HTR-8/SVneo (cell line): ENCODE measurements around the gene FGF22.

ENCODE experiments used
- DNase-seq: peaks from one replicate; pipeline ENCODE4 v3.0.0; 2011; ENCODE audit warnings: low spot score, mixed read lengths; ENCODE audit not compliant: insufficient read length
- FAIRE-seq: peaks from 2 replicates; lab custom pipeline; 2011; peaks lifted over from hg19 to GRCh38; lab: Jason Lieb, UNC

The FGF22 gene

GRCh38 chr19:674282-675151 is 34.8 kb downstream of the FGF22 start:
- FAIRE-seq (no peak), DNase-seq (no peak)

- FAIRE-seq (no peak), DNase-seq (no peak)
Observed at GRCh38 chr19:676007-676338, 36.3 kb downstream of the FGF22 start.

GRCh38 chr19:676339-677105 is 36.8 kb downstream of the FGF22 start, which contains the start of gene FSTL3:
TSS of gene FSTL3 (plus strand) at chr19:676392. CDS start at chr19:676424, 32 bp downstream.
- DNase-seq (no peak), FAIRE-seq (peak; percentile 26)

- FAIRE-seq (peak; percentile 66), DNase-seq (peak; percentile 85)
Observed at GRCh38 chr19:677201-677600, 37.5 kb downstream of the FGF22 start.

GRCh38 chr19:677601-678436 is 38.1 kb downstream of the FGF22 start:
- DNase-seq: no peak
- FAIRE-seq: no peak

GRCh38 chr19:678791-679388 is 39.2 kb downstream of the FGF22 start:
- DNase-seq (no peak), FAIRE-seq (no peak)

- no peak for FAIRE-seq
- peak; percentile 65 for DNase-seq
Observed at GRCh38 chr19:679418-680286, 40.0 kb downstream of the FGF22 start.

GRCh38 chr19:680287-681028 is 40.8 kb downstream of the FGF22 start:
- DNase-seq (peak; percentile 92), FAIRE-seq (peak; percentile 99)

- DNase-seq: no peak
- FAIRE-seq: no peak
Observed at GRCh38 chr19:681029-682019, 41.6 kb downstream of the FGF22 start.

GRCh38 chr19:682678-683320 is 43.1 kb downstream of the FGF22 start:
- no peak for FAIRE-seq

GRCh38 chr19:685454-685931 is 45.8 kb downstream of the FGF22 start:
- DNase-seq (no peak), FAIRE-seq (no peak)

More at GRCh38 chr19:682678-683320, 43.1 kb downstream of the FGF22 start:
- DNase-seq: no peak

- DNase-seq (no peak), FAIRE-seq (no peak)
Observed at GRCh38 chr19:686589-687297, 47.1 kb downstream of the FGF22 start.

GRCh38 chr19:687569-688166 is 48.0 kb downstream of the FGF22 start:
- no peak for DNase-seq
- no peak for FAIRE-seq

GRCh38 chr19:688214-688613 is 48.5 kb downstream of the FGF22 start:
- DNase-seq: no peak
- FAIRE-seq: no peak

- DNase-seq: no peak
- no peak for FAIRE-seq
Observed at GRCh38 chr19:688992-689391, 49.3 kb downstream of the FGF22 start.

GRCh38 chr19:690203-690602 is 50.5 kb downstream of the FGF22 start:
- DNase-seq: no peak
- FAIRE-seq: no peak
